Endothelial cell of umbilical vein (primary cell): ENCODE results near the gene UCHL1. TPM values are rescaled to one million over a fixed set of nuclear protein-coding genes. Genes with fewer than 3 reads are reported as not detected.

Experiments
- BruUV-seq: library from RNA; stranded (reverse); fragments of 400-500 nt; replicated peaks from 2 replicates; lab custom pipeline; 2021; lab: Mats Ljungman, UMichigan
- CTCF ChIA-PET: fragments of 300-600, 350-600 bp; sonication (Branson Sonifier 250); formaldehyde crosslinking; loops from one replicate; lab custom pipeline; 2021; ENCODE audit warnings: antibody characterized with exemption, inconsistent platforms; lab: Charles Lee
- POLR2A ChIA-PET: fragments of 300-600, 350-600 bp; sonication (Branson Sonifier 250); formaldehyde crosslinking; loops from one replicate; lab custom pipeline; 2021; ENCODE audit warnings: antibody characterized with exemption, inconsistent platforms; lab: Charles Lee
- DNase-seq: peaks from one replicate; pipeline ENCODE4 v3.0.0-alpha.2; 2011; ENCODE audit warnings: low read depth, low spot score
- FAIRE-seq: peaks from 2 replicates; lab custom pipeline; 2011; peaks lifted over from hg19 to GRCh38; lab: Jason Lieb, UNC
- H2AFZ ChIP-seq: 2 replicates; pipeline ENCODE4 v1.6.0; 2012; ENCODE audit warnings: low read depth, low read length, control low read depth, inconsistent platforms
- H3K27ac ChIP-seq: 2 replicates; pipeline ENCODE4 v1.5.1; 2011; ENCODE audit warnings: low read depth, mild to moderate bottlenecking, control low read depth, low read length, moderate library complexity; ENCODE audit not compliant: insufficient read depth
- H3K27me3 ChIP-seq, 2 experiments: 2 replicates each; pipeline versions ENCODE4 v1.6.0 to v1.6.1; 2011; ENCODE audit warnings: low read length in 2 of 2, mixed read lengths in 1 of 2; ENCODE audit not compliant: control insufficient read depth in 2 of 2, insufficient read depth in 2 of 2
- H3K36me3 ChIP-seq, 2 experiments: 2 replicates in 1 of 2; 3 replicates in 1 of 2; pipeline ENCODE4 v1.5.1; 2011; ENCODE audit warnings: low read length in 2 of 2, mild to moderate bottlenecking in 1 of 2, moderate library complexity in 1 of 2; ENCODE audit not compliant: control insufficient read depth in 2 of 2, insufficient read depth in 2 of 2; ENCODE audit errors: extremely low read depth in 1 of 2
- H3K4me1 ChIP-seq: 3 replicates; pipeline ENCODE4 v1.5.1; 2011; ENCODE audit warnings: mild to moderate bottlenecking, low read length; ENCODE audit not compliant: control insufficient read depth, insufficient read depth; ENCODE audit errors: extremely low read depth
- H3K4me2 ChIP-seq: 2 replicates; pipeline ENCODE4 v1.6.1; 2011; ENCODE audit warnings: low read length, control low read depth, mixed read lengths; ENCODE audit not compliant: insufficient read depth
- H3K4me3 ChIP-seq, 3 experiments: fragments of 200-600 bp in 1 of 3; sonication (generic), shearing (Covaris generic) in 1 of 3; replicated peaks in 1 of 3; 2 replicates each; pipeline ENCODE4 v1.5.1; 2011 to 2016; ENCODE audit warnings: control low read depth in 3 of 3, low read length in 3 of 3, mild to moderate bottlenecking in 2 of 3, inconsistent platforms in 1 of 3, low read depth in 1 of 3, moderate library complexity in 1 of 3; ENCODE audit not compliant: insufficient read depth in 1 of 3
- H3K79me2 ChIP-seq: 2 replicates; pipeline ENCODE4 v1.6.0; 2012; ENCODE audit warnings: low read length, inconsistent platforms; ENCODE audit not compliant: control insufficient read depth, insufficient read depth
- H3K9ac ChIP-seq: replicated peaks from 2 replicates; pipeline ENCODE3; 2011; ENCODE audit warnings: low read length, control low read depth; ENCODE audit not compliant: insufficient read depth; ENCODE audit errors: extremely low read depth
- H3K9me1 ChIP-seq: replicated peaks from 3 replicates; pipeline ENCODE4 v1.6.0; 2011; ENCODE audit warnings: mild to moderate bottlenecking, low read length; ENCODE audit not compliant: control insufficient read depth, insufficient read depth; ENCODE audit errors: extremely low read depth
- H3K9me3 ChIP-seq: replicated peaks from 2 replicates; pipeline ENCODE4 v1.5.1; 2012; ENCODE audit warnings: low read length, inconsistent platforms; ENCODE audit not compliant: control insufficient read depth, insufficient read depth
- H4K20me1 ChIP-seq: replicated peaks from 2 replicates; pipeline ENCODE3; 2011; ENCODE audit warnings: mild to moderate bottlenecking, low read length; ENCODE audit not compliant: control insufficient read depth, insufficient read depth; ENCODE audit errors: extremely low read depth
- EZH2 ChIP-seq: IDR thresholded peaks from 2 replicates; pipeline ENCODE4 v1.6.1; 2012; ENCODE audit warnings: borderline replicate concordance, low read depth, mild to moderate bottlenecking, moderate library complexity, low read length, inconsistent platforms; ENCODE audit not compliant: severe bottlenecking
- FOS ChIP-seq: IDR thresholded peaks from 2 replicates; pipeline ENCODE4 v1.6.1; 2011; ENCODE audit warnings: mild to moderate bottlenecking, low read length, moderate library complexity, borderline replicate concordance; ENCODE audit not compliant: insufficient read depth
- GATA2 ChIP-seq: IDR thresholded peaks from 2 replicates; pipeline ENCODE4 v1.7.0; 2011; ENCODE audit warnings: low read depth, mild to moderate bottlenecking, moderate library complexity, mixed read lengths, low read length; ENCODE audit not compliant: insufficient read length, insufficient read depth
- JUN ChIP-seq: IDR thresholded peaks from 2 replicates; pipeline ENCODE4 v1.6.1; 2011; ENCODE audit warnings: borderline replicate concordance, low read depth; ENCODE audit not compliant: insufficient read length, insufficient read depth
- MYC ChIP-seq: IDR thresholded peaks from one replicate; pipeline ENCODE4 v1.6.1; 2011; ENCODE audit warnings: mild to moderate bottlenecking, low read depth, low read length
- POLR2A ChIP-seq: IDR thresholded peaks from 2 replicates; pipeline ENCODE4 v1.6.1; 2012; ENCODE audit warnings: low read depth, mild to moderate bottlenecking, control low read depth, low read length
- POLR2AphosphoS5 ChIP-seq: IDR thresholded peaks from 2 replicates; pipeline ENCODE4 v1.6.1; 2012; ENCODE audit warnings: low read depth, mild to moderate bottlenecking, control low read depth, low read length, moderate library complexity; ENCODE audit not compliant: insufficient read depth
- dilution Hi-C: fragments of 300-500 bp; cut with MboI; formaldehyde crosslinking; loops from one replicate; pipeline ENCODE4 v1.15.0; 2019; ENCODE audit warnings: low sequenced_read_pairs; ENCODE audit not compliant: extremely low pct_ligation_motif_present
- intact Hi-C: fragments of 100-400 bp; cut with micrococcal nuclease; formaldehyde crosslinking; loops from one replicate; pipeline ENCODE4 v1.10.0; 2022
- polyA plus RNA-seq, 4 experiments: library from polyadenylated mRNA; depleted of rRNA in 3 of 4; stranded (reverse) in 3 of 4; unstranded in 1 of 4; fragments of >200 nt; gene quantifications; 2 replicates each; pipeline versions ENCODE4 v1.2.1 to v1.2.3, GENCODE V29; 2011 to 2012; ENCODE audit warnings: missing spikeins in 1 of 4
- total RNA-seq: library from RNA; stranded (reverse); gene quantifications from 2 replicates; pipeline ENCODE4 v1.2.3, GENCODE V29; 2021
- TF ChIP-seq, protein P1 (sequence below), 2 donors: IDR thresholded peaks; 1 replicate in 1 of 2; 2 replicates in 1 of 2; pipeline ENCODE4 v1.5.1; 2011; ENCODE audit warnings: low read length in 2 of 2, mild to moderate bottlenecking in 2 of 2, moderate library complexity in 2 of 2, control low read depth in 1 of 2, inconsistent platforms in 1 of 2, low read depth in 1 of 2; ENCODE audit not compliant: insufficient read depth in 1 of 2; ENCODE audit errors: extremely low read depth in 1 of 2
- TF ChIP-seq, protein P2 (sequence below): IDR thresholded peaks from 2 replicates; pipeline ENCODE4 v1.6.1; 2011; ENCODE audit not compliant: insufficient read depth, insufficient read length

The UCHL1 gene
- total and polyA plus RNA-seq, 2 donors (not counting 3 experiments of a cell fraction or from before 2014, with no cell fraction given): 501 to 1,128 TPM

DNA sequence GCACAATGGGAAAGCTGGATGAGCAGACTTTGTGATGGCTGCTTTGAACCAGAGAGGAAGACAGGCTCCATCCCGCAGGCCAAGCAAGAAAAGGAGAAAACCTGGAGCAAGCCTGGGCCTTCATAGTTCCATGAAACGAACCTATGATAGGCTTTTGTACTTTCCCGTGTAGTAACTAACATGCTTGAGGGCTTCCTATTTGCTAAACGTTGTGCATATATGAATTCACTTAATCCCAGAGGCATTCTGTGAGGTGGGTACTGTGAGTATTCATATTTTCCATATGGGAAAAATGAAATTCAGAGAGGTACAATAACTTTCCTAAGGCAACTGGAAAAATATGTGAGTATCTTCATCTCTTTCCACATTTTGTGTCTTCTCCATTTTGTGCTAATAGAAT, 28.8 kb upstream of the UCHL1 start:
- BruUV-seq: no TSS peak
- Histone ChIP-seq H3K27ac (no peak overlapping the region), H3K4me2 (no peak overlapping the region), H3K36me3 (no peaks in the 10 kb centered on the region), H2AFZ (no peak overlapping the region), H3K9me1 (no peaks in the 10 kb centered on the region), H3K4me3 (no peak overlapping the region), H3K9ac (no peak overlapping the region), H3K4me1 (no peaks in the 10 kb centered on the region), H4K20me1 (no peaks in the 10 kb centered on the region), H3K79me2 (no peaks in the 10 kb centered on the region), H3K9me3 (no peaks in the 10 kb centered on the region), H3K27me3 (peaks cover 0 to 3% of the 10 kb centered on the region in 2 experiments)
- dilution Hi-C loops (no loop called here), intact Hi-C loops (no loop called here)
- DNase-seq: no peak
- ChIA-PET CTCF (interaction anchor here (0.7 to 1.3 kb wide), 2 partner anchors 11 to 303 kb away, joined by 3 read pairs; no protein-coding TSS in a partner anchor), POLR2A (no interaction called here)
- no peak for FAIRE-seq
- TF ChIP-seq POLR2A: no peak
- TF ChIP-seq FOS: no peak
- no peak for TF ChIP-seq EZH2
- TF ChIP-seq MYC: no peak
- TF ChIP-seq JUN: no peak
- TF ChIP-seq, protein P1, sequence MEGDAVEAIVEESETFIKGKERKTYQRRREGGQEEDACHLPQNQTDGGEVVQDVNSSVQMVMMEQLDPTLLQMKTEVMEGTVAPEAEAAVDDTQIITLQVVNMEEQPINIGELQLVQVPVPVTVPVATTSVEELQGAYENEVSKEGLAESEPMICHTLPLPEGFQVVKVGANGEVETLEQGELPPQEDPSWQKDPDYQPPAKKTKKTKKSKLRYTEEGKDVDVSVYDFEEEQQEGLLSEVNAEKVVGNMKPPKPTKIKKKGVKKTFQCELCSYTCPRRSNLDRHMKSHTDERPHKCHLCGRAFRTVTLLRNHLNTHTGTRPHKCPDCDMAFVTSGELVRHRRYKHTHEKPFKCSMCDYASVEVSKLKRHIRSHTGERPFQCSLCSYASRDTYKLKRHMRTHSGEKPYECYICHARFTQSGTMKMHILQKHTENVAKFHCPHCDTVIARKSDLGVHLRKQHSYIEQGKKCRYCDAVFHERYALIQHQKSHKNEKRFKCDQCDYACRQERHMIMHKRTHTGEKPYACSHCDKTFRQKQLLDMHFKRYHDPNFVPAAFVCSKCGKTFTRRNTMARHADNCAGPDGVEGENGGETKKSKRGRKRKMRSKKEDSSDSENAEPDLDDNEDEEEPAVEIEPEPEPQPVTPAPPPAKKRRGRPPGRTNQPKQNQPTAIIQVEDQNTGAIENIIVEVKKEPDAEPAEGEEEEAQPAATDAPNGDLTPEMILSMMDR (IDR thresholded peaks at IDR 0.05; ENCODE audit: extremely low read depth in 1 of 2, insufficient read depth in 1 of 2, low read depth in 1 of 2, low read length in 2 of 2): no peak
- TF ChIP-seq GATA2: no peak
- TF ChIP-seq, protein P2, sequence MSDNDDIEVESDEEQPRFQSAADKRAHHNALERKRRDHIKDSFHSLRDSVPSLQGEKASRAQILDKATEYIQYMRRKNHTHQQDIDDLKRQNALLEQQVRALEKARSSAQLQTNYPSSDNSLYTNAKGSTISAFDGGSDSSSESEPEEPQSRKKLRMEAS: no peak
- no peak for TF ChIP-seq POLR2AphosphoS5
